PC-9 (cell line): Measurements from ENCODE around the gene KIAA1217. TPM values are rescaled to one million over a fixed set of nuclear protein-coding genes. Genes with fewer than 3 reads are reported as not detected.
A peak's percentile ranks its signal among the peaks of the same experiment; 100 is the strongest.

Experiments
- BruUV-seq: library from RNA; stranded (reverse); fragments of 400-500 nt; replicated peaks from 2 replicates; lab custom pipeline; 2021; lab: Mats Ljungman, UMichigan
- CTCF ChIA-PET: fragments of 300-600 bp; sonication (Branson Sonifier 250); formaldehyde crosslinking; loops from one replicate; lab custom pipeline; 2022; ENCODE audit warnings: antibody characterized with exemption; lab: Charles Lee
- POLR2A ChIA-PET: fragments of 300-600 bp; sonication (Branson Sonifier 250); formaldehyde crosslinking; loops from one replicate; lab custom pipeline; 2022; ENCODE audit warnings: antibody characterized with exemption; ENCODE audit not compliant: unreplicated experiment; lab: Charles Lee
- DNase-seq, 2 experiments: peaks; one replicate each; pipeline versions ENCODE4 v3.0.0 to v3.0.0-alpha.2; 2015 to 2022; ENCODE audit warnings: mixed read lengths in 1 of 2
- H2AFZ ChIP-seq: fragments of 200-600 bp; sonication (generic); 2 replicates; pipeline ENCODE4 v1.8.1; 2017; ENCODE audit warnings: antibody characterized with exemption
- H3F3A ChIP-seq: fragments of 200-600 bp; sonication (generic); 2 replicates; pipeline ENCODE4 v1.8.1; 2017; ENCODE audit warnings: antibody characterized with exemption, mild to moderate bottlenecking, low read depth; ENCODE audit not compliant: insufficient read depth
- H3K27ac ChIP-seq: fragments of 200-600 bp; sonication (generic); 2 replicates; pipeline ENCODE4 v1.6.1; 2016; ENCODE audit warnings: mixed run types
- H3K27me3 ChIP-seq: fragments of 200-600 bp; sonication (generic); 2 replicates; pipeline ENCODE4 v1.6.1; 2016; ENCODE audit warnings: low read depth, mixed run types; ENCODE audit not compliant: insufficient read depth
- H3K36me3 ChIP-seq: fragments of 200-600 bp; sonication (generic); 2 replicates; pipeline ENCODE4 v1.6.1; 2016; ENCODE audit warnings: low read depth, mixed run types
- H3K4me1 ChIP-seq: fragments of 200-600 bp; sonication (generic); replicated peaks from 2 replicates; pipeline ENCODE4 v1.6.1; 2016; ENCODE audit warnings: mixed run types; ENCODE audit not compliant: insufficient read depth
- H3K4me2 ChIP-seq: fragments of 200-600 bp; sonication (generic); 2 replicates; pipeline ENCODE4 v1.6.1; 2017; ENCODE audit warnings: mixed run types
- H3K4me3 ChIP-seq: fragments of 200-600 bp; sonication (generic); 2 replicates; pipeline ENCODE4 v1.6.1; 2016; ENCODE audit warnings: mixed run types
- H3K79me2 ChIP-seq: fragments of 200-600 bp; sonication (generic); 2 replicates; pipeline ENCODE4 v1.6.1; 2017; ENCODE audit warnings: low read depth, mixed run types
- H3K9me2 ChIP-seq: fragments of 200-600 bp; sonication (generic); 2 replicates; pipeline ENCODE4 v1.8.1; 2017; ENCODE audit warnings: mild to moderate bottlenecking; ENCODE audit not compliant: insufficient read depth
- H3K9me3 ChIP-seq: fragments of 200-600 bp; sonication (generic); 2 replicates; pipeline ENCODE4 v1.8.1; 2016; ENCODE audit warnings: low read depth; ENCODE audit not compliant: insufficient read depth
- H4K20me1 ChIP-seq: fragments of 200-600 bp; sonication (generic); 2 replicates; pipeline ENCODE4 v1.8.1; 2017; ENCODE audit not compliant: insufficient read depth
- CTCF ChIP-seq: fragments of 200-600 bp; sonication (generic); conservative IDR thresholded peaks from 2 replicates; pipeline ENCODE4 v1.6.1; 2017; ENCODE audit warnings: mixed run types, antibody characterized with exemption, mild to moderate bottlenecking, moderate library complexity
- EZH2 ChIP-seq: fragments of 200-600 bp; sonication (generic); IDR thresholded peaks from 2 replicates; pipeline ENCODE4 v1.8.0; 2017; ENCODE audit warnings: antibody characterized with exemption, low read depth
- intact Hi-C: fragments of 100-400 bp; cut with micrococcal nuclease; formaldehyde crosslinking; loops from one replicate; pipeline ENCODE4 v1.10.0; 2022; ENCODE audit not compliant: unreplicated experiment
- total RNA-seq: library from RNA; stranded (reverse); gene quantifications from 2 replicates; pipeline ENCODE4 v1.2.3, GENCODE V29; 2021

The KIAA1217 gene
- total RNA-seq, 1 experiment from 2014 or later = 41.1 TPM

DNA sequence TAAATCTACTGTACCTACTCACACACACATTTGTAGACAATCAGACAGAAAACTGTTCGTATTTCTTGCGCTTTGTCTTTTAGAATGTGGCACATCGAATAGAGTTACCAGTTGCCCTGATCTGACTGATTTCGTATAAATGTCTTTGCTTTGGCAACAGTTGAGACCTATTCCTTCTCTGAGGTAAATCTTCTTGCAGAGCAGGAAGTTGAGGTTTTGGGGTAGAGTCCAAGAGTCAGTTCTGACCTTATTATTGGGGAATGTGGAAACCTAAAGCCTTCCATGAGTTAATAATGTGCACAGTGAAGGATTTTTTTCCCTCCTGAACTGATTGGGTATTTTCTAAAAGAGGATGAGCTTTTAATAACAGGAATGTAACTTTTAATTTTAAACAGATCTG is 135.3 kb downstream of the KIAA1217 start:
- H3K27ac ChIP-seq = peak overlapping the region; percentile 47
- intact Hi-C loops = loop anchor here (1.0 to 5.0 kb wide), 6 partner anchors 13 to 137 kb away; no protein-coding TSS in a partner anchor
- POLR2A ChIA-PET = interaction anchor here (0.6 kb wide), 1 partner anchor 901 kb away, joined by 3 read pairs; no protein-coding TSS in a partner anchor

GRCh38 chr10:24344695-24345463 is 135.9 kb downstream of the KIAA1217 start:
- Histone ChIP-seq H3K36me3 (no peaks in the 10 kb centered on the region), H3K9me3 (no peaks in the 10 kb centered on the region), H3K4me3 (no peak overlapping the region), H3K79me2 (no peaks in the 10 kb centered on the region), H3F3A (peaks cover 8% of the 10 kb centered on the region; the same call in 1 of the 2 replicates), H3K9me2 (no peaks in the 10 kb centered on the region), H3K27ac (peak overlapping the region; percentile 47), H4K20me1 (no peaks in the 10 kb centered on the region), H2AFZ (no peak overlapping the region), H3K27me3 (no peaks in the 10 kb centered on the region), H3K4me2 (peak overlapping the region; percentile 48), H3K4me1 (peaks cover 30% of the 10 kb centered on the region)
- no peak for DNase-seq
- no TSS peak for BruUV-seq
- CTCF ChIA-PET = interaction anchor here (0.6 to 0.9 kb wide), 2 partner anchors 106 to 135 kb away, joined by 3 to 4 read pairs; no protein-coding TSS in a partner anchor
- intact Hi-C loops = loop anchor here (1.0 to 5.0 kb wide), 6 partner anchors 14 to 138 kb away; no protein-coding TSS in a partner anchor
- TF ChIP-seq EZH2 = no peak
- no peak for TF ChIP-seq CTCF
- POLR2A ChIA-PET = interaction anchor here (0.6 kb wide), 1 partner anchor 902 kb away, joined by 3 read pairs; no protein-coding TSS in a partner anchor

More for the DNA sequence above, 135.3 kb downstream of the KIAA1217 start:
- CTCF ChIA-PET = interaction anchor here (0.6 to 0.7 kb wide), 2 partner anchors 13 to 135 kb away, joined by 3 read pairs; no protein-coding TSS in a partner anchor
- Histone ChIP-seq H4K20me1 (no peaks in the 10 kb centered on the region), H3K79me2 (no peaks in the 10 kb centered on the region), H3K4me3 (no peak overlapping the region), H3F3A (peaks cover 8% of the 10 kb centered on the region; the same call in 1 of the 2 replicates), H3K9me2 (no peaks in the 10 kb centered on the region), H2AFZ (no peak overlapping the region), H3K4me1 (peaks cover 24% of the 10 kb centered on the region), H3K27me3 (no peaks in the 10 kb centered on the region), H3K9me3 (no peaks in the 10 kb centered on the region), H3K36me3 (no peaks in the 10 kb centered on the region), H3K4me2 (peak overlapping the region; percentile 48)
- TF ChIP-seq CTCF = no peak
- no peak for TF ChIP-seq EZH2
- peak; percentile 44 to 93 for DNase-seq
- no TSS peak for BruUV-seq

GRCh38 chr10:24346877-24347519 is 138.1 kb downstream of the KIAA1217 start:
- Histone ChIP-seq H3K27me3 (no peaks in the 10 kb centered on the region), H3K79me2 (no peaks in the 10 kb centered on the region), H3F3A (peaks cover 8% of the 10 kb centered on the region; the same call in 1 of the 2 replicates), H3K9me3 (no peaks in the 10 kb centered on the region), H3K4me1 (peaks cover 31% of the 10 kb centered on the region), H3K36me3 (no peaks in the 10 kb centered on the region), H3K4me2 (no peak overlapping the region), H2AFZ (no peak overlapping the region), H3K9me2 (no peaks in the 10 kb centered on the region), H3K4me3 (no peak overlapping the region), H3K27ac (no peak overlapping the region), H4K20me1 (no peaks in the 10 kb centered on the region)
- peak in 1 of 2 experiments; percentile 70 for DNase-seq
- BruUV-seq = no TSS peak
- intact Hi-C loops = no loop called here
- POLR2A ChIA-PET = interaction anchor here (0.6 kb wide), 1 partner anchor 168 kb away, joined by 3 read pairs; no protein-coding TSS in a partner anchor
- CTCF ChIA-PET = interaction anchor here (1.0 kb wide), 1 partner anchor 15 kb away, joined by 5 read pairs; no protein-coding TSS in a partner anchor
- TF ChIP-seq CTCF (no peak), EZH2 (no peak)
